NCI-H146 treated with DMSO at 0.1 percent for 48 hours (cell line): ENCODE data around the gene FHIT.
A peak's percentile ranks its signal among the peaks of the same experiment; 100 is the strongest.

ENCODE experiments used
- DNase-seq: peaks from one replicate; lab custom pipeline; 2025; ENCODE audit not compliant: unreplicated experiment; lab: John Stamatoyannopoulos, UW

The FHIT gene

GRCh38 chr3:61251174-61251972, at the start of gene FHIT:
FHIT (minus strand) TSS chr3:61251452.
- peak; percentile 78 for DNase-seq

- no peak for DNase-seq
Observed at GRCh38 chr3:61300786-61301185, 49.5 kb upstream of the FHIT start.

- no peak for DNase-seq
Observed at GRCh38 chr3:61300006-61300380, 48.7 kb upstream of the FHIT start.

DNA sequence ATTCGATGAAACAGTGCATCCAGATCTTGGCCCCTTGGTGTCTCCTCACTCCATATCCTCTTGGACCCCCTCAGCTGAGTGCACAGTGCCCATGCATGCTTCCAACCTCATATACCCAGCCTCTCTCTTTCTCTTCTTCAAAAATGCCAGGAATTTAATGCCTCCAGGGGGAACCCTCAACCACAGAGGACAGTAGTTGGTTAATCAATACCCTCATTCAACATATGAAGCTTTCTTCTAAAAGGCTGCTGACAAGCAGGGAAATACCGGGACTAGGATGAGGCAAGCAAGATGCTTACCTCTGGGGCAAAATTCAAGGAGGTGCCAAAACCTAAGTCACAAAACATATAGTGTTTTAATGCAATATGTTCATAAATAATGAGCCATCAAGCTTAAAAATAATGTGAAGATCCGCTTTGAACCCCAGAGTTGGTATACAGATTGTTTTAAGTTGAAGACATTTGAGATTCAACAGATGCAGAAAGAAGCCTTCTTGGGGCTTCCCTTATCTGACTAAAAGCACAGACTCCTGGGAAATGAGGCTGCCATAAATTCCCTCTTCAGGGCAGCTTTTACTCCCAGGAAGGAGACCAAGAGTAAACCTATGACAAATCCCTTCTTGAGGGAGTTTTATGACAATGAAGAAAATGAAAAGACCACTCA, 48.2 kb upstream of the FHIT start:
- no peak for DNase-seq

- DNase-seq: no peak
Observed at GRCh38 chr3:61297821-61298220, 46.6 kb upstream of the FHIT start.

GRCh38 chr3:61288446-61288845, 37.2 kb upstream of the FHIT start:
- DNase-seq: no peak

GRCh38 chr3:61283876-61284275, 32.6 kb upstream of the FHIT start:
- no peak for DNase-seq

DNA sequence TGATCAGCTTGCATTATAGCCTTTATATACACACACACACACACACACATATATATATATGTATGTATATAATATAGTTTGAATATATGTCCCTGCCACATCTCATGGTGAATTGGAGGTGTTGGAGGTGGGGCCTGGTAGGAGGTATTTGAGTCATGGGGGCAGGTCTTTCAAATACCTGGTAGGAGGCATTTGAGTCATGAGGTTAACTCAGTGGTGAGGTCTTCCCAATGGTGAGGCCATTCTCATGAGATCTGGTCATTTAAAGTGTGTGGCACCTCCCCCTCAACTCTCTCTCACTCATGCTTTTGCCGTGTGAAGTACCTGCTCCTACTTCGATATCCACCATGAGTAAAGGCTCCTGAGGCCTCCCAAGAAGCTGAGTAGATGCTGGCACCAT, 27.5 kb upstream of the FHIT start:
- no peak for DNase-seq

- DNase-seq: no peak
Observed at GRCh38 chr3:61277411-61277810, 26.2 kb upstream of the FHIT start.

GRCh38 chr3:61269435-61269834, 18.2 kb upstream of the FHIT start:
- no peak for DNase-seq

DNA sequence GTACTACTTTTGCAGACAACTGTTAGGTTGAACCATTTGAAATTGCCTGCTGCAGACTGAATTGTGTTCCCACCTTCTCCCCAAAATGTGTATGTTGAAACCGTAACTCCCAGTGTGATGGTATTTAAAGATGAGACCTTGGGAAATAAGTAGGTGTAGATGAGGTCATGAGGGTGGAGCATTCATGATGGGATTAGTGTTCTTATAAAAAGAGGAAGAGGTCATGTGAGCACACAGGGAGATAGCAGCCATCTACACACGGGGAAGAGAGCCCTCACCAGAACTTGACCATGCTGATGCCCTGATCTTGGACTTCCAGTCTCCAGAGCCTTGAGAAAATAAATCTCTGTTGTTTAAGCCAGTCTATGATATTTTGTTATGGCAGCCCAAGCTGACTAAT, 17.4 kb upstream of the FHIT start:
- no peak for DNase-seq

DNA sequence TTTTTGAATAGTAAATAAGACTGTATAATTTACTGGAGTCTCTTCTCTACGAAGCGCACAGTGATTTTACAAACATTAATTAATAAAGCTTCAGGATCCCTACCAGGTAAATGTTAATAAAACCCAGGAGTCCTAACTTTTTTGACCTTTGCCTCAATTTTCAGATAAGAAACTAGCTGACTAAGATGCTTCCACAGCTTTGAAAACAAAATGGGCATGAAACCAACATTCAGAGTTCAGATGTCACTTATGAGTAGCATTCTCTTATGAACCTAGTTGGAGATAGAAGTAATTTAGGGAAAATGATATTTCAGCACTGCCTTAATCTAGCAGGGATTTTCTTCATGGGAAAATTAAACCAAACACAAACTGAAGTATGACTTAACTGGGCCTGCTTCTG, 13.0 kb upstream of the FHIT start:
- no peak for DNase-seq

DNA sequence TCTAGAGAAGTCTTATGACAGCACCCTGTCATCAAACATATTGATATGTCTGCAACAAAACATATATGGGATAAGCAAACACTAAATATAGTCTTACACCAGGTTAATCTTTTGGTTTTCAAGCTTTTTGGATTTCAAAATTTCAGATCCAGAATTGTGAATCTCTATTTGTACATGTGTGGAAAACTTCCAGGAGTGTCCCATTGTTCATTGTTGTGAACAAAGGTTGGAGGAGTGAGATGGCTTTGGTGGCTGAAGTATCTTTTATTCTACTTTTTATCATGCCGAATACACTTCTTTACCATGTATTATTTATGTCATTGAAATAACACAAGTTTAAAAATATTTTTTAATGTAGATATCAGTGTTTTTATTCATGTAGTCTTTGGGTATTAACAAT, 5.9 kb upstream of the FHIT start:
- no peak for DNase-seq

DNA sequence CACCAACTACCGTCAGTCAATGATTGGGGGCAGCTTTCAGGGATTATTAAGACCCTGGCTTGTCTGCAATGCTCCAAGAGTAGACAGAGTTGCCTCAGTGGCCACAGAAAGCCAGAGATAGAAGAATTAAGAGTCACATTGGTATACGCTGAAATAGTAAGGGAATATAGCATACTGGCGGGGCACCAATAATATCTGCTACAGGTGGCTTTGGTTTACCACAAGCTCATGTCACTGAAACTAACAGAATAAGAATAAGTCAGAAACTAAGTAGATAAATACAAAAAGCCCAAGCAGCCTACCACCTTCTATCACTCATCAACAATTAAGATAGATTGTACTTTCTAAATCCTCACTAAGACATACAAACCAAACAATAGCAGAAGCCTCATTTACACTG, 2.5 kb upstream of the FHIT start:
- DNase-seq: no peak

DNA sequence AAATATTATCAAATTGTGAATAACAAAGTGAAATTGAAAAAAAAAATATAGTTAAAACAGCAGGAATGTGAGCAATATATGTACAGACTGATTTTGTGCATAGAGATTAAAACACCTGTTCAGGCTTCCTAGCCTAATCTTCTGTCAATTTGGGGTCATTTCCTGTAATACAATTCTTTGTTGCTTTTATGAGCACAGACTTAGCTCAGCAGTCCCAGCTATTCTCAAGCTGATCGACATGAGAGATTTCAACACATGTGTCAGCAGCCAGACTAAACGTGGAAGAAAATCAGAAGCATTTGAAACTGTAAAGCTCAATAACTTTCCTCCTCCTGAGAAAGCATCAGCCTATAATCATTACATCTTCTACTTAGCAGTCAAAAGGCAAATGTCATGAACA, 1.6 kb upstream of the FHIT start:
- DNase-seq: peak; percentile 33

GRCh38 chr3:61250784-61251173, 473 bp downstream of the FHIT start:
- no peak for DNase-seq

- no peak for DNase-seq
Observed at GRCh38 chr3:61248496-61248895, 2.8 kb downstream of the FHIT start.

- DNase-seq: no peak
Observed at GRCh38 chr3:61247191-61247590, 4.1 kb downstream of the FHIT start.

GRCh38 chr3:61239871-61240270, 11.4 kb downstream of the FHIT start:
- DNase-seq: no peak

GRCh38 chr3:61237858-61238257, 13.4 kb downstream of the FHIT start:
- no peak for DNase-seq

DNA sequence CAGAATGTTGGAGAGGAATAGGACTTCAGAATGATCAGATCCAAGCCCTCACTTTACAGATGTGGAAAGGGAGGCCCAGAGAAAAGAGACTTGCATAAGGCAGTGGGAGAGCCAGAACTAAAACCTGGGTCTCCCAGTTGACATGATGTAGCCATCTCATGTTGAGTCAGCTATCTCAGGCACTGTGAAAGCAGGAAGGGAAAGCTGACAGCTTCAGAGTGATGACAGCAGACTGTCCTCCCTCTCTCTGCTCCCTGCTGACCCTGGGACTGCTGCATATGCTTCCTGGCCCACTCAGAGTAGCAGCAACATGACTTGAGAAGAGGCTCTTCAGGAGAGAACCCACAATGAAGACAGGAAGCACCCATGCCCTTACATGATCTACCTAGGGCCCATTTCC, 14.7 kb downstream of the FHIT start:
- DNase-seq: no peak

GRCh38 chr3:61233746-61234145, 17.5 kb downstream of the FHIT start:
- DNase-seq: no peak

DNA sequence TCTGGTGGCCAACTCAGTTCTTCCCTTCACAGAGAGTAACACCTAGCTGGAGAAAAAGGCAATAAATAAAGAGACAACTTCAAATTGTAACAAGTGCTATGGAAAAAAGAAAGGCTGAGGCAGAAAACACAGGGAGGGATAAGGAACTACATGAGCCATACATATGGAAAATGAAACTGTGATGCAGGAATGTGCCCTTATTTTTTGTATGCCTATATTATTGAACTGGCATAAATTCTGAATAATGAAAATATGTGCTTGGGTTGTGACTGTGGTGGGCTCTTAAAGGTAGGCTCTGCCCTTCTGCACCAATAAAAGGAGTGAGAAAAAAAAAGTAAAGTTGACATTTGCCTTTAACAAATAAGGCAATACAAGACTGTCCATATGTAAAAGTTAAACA, 19.6 kb downstream of the FHIT start:
- DNase-seq: no peak
